HL-60 (cell line): ENCODE results near the gene CLDN15.

Experiments
- CTCF ChIP-seq: IDR thresholded peaks from one replicate; pipeline ENCODE4 v1.5.1; 2011; ENCODE audit warnings: low read length, control low read depth, inconsistent platforms; ENCODE audit not compliant: insufficient read depth
- REST ChIP-seq: IDR thresholded peaks from 2 replicates; pipeline ENCODE4 v1.6.1; 2012; ENCODE audit warnings: low read depth; ENCODE audit not compliant: insufficient replicate concordance
- SPI1 ChIP-seq: IDR thresholded peaks from 2 replicates; pipeline ENCODE4 v1.6.1; 2012; ENCODE audit warnings: low read depth, mild to moderate bottlenecking, borderline replicate concordance

GRCh38 chr7:101218236-101219125 lies 19.1 kb downstream of the CLDN15 start:
- TF ChIP-seq REST, result no peak
- TF ChIP-seq CTCF, result no peak
- no peak for TF ChIP-seq SPI1
